Immature natural killer cell (primary cell): ENCODE data around the gene RAP1GAP2. TPM values are rescaled to one million over a fixed set of nuclear protein-coding genes. Genes with fewer than 3 reads are reported as not detected.
"Not testable (repeated sequence)": the region's sequence is repeated elsewhere in the genome, so short reads cannot be mapped to it uniquely, and the experiment has no call there.

Source experiments
- DNase-seq, 3 donors: peaks; one replicate each; pipeline ENCODE4 v3.0.0; 2022; ENCODE audit warnings: mixed read lengths in 1 of 3
- H3K27ac Mint-ChIP-seq, 6 donors: one replicate each; pipeline ENCODE4 v1.8.0; 2020; ENCODE audit warnings: mixed read lengths in 6 of 6, mild to moderate bottlenecking in 5 of 6, inconsistent platforms in 4 of 6, moderate library complexity in 3 of 6
- H3K27me3 Mint-ChIP-seq, 3 donors: one replicate each; pipeline ENCODE4 v1.8.0; 2020 to 2021; ENCODE audit warnings: low read depth in 3 of 3, mild to moderate bottlenecking in 3 of 3, mixed read lengths in 3 of 3, moderate library complexity in 3 of 3, inconsistent platforms in 1 of 3
- H3K36me3 Mint-ChIP-seq, 3 donors: one replicate each; pipeline ENCODE4 v1.8.0; 2020; ENCODE audit warnings: mixed read lengths in 3 of 3, inconsistent platforms in 2 of 3, mild to moderate bottlenecking in 2 of 3
- H3K4me1 Mint-ChIP-seq, 2 donors: one replicate each; pipeline ENCODE4 v1.8.0; 2020; ENCODE audit warnings: inconsistent platforms in 2 of 2, mild to moderate bottlenecking in 2 of 2, mixed read lengths in 2 of 2, moderate library complexity in 1 of 2
- H3K4me3 Mint-ChIP-seq, 5 donors: one replicate each; pipeline ENCODE4 v1.8.0; 2020; ENCODE audit warnings: mild to moderate bottlenecking in 5 of 5, mixed read lengths in 5 of 5, inconsistent platforms in 3 of 5, moderate library complexity in 3 of 5
- H3K9me3 Mint-ChIP-seq, 6 donors: one replicate each; pipeline ENCODE4 v1.8.0; 2020; ENCODE audit warnings: mild to moderate bottlenecking in 6 of 6, mixed read lengths in 6 of 6, inconsistent platforms in 4 of 6, moderate library complexity in 3 of 6
- polyA plus RNA-seq, 3 donors: library from polyadenylated mRNA; unstranded; fragments of 300-500 nt; fragmentation: Illumina TruSeq; gene quantifications; one replicate each; pipeline ENCODE4 v1.2.3, GENCODE V29; 2021

The RAP1GAP2 gene
- polyA plus RNA-seq, 3 donors from 2014 or later, result 2.5 to 28.9 (median 6.4) TPM

DNA sequence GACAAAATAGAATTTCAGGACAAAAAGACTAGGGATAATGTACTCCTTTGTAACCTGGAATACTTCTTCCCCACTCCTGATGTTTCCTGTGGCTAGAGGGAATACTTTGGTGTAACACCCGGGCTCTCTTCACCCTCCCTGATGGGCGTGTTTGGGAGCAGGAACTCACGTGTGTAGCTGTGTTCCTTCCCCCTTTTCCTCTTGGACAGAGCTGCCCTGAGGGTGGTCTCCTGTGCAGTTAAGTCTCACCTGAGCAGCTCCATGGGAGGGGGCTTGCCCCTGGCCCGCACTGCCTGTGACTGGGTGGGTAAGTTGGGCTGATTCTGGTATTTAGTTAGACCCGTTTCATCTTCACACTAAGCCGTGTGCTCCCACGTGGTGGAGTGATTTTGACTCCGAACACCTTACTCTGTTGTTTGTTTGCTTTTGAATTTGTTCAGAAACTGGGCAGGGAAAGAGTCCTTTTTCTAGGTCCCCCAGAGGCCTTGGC lies 179.3 kb downstream of the RAP1GAP2 start:
- DNase-seq, result no peak
- peaks cover 8 to 38% of the 10 kb centered on the region in 2 donors for H3K4me1 Mint-ChIP-seq
- H3K27me3 Mint-ChIP-seq, result peaks cover 3 to 36% (median 13%) of the 10 kb centered on the region in 3 donors
- H3K9me3 Mint-ChIP-seq, result no peaks in the 10 kb centered on the region
- peak overlapping the region in 1 of 6 donors; percentile 31 for H3K27ac Mint-ChIP-seq
- peaks cover 4 to 32% (median 15%) of the 10 kb centered on the region in 3 donors for H3K36me3 Mint-ChIP-seq
- H3K4me3 Mint-ChIP-seq, result no peak overlapping the region

DNA sequence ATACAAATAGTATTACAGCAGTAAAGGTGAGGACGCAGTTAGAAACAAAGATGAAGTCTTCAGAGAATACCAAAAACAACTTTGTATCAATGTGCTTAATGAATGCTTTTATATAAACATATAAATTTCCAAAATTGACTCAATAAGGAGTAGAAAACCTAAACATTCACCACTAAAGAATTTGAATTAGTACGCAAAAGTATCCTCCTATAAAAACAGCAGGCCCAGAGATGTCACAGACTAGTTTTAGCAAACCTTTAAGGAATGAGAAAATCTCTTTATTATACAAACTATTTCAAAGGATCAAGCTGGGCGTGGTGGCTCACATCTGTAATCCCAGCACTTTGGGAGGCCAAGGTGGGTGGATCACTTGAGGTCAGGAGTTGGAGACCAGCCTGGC lies 180.9 kb downstream of the RAP1GAP2 start:
- DNase-seq, result no peak
- Mint-ChIP-seq H3K9me3 (no peaks in the 10 kb centered on the region), H3K4me3 (no peak overlapping the region), H3K27me3 (peaks cover 3 to 39% (median 16%) of the 10 kb centered on the region in 3 donors), H3K36me3 (peaks cover 4 to 39% (median 24%) of the 10 kb centered on the region in 3 donors), H3K27ac (no peak overlapping the region), H3K4me1 (peaks cover 6 to 31% of the 10 kb centered on the region in 2 donors)

DNA sequence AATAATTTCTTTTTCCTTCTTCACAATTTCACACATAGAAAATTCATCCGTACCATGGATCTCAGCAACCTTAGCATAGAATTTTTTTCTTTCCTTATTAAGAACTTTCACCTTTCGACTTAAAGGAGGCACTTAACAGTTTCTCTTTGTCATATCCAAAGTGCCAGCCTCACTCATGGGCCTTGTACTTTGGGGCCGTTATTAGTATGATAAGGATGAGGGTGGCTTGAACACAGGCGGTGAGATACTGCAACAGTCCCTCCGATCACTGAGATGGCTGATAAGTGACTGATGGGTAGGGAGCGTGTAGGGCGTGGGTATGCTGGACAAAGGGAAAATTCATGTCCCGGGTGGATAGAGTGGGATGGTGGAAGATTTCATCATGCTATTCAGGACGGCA lies 181.9 kb downstream of the RAP1GAP2 start:
- Mint-ChIP-seq H3K27ac (peak overlapping the region in 3 of 6 donors; percentile 12 to 82 (median 68)), H3K4me1 (peaks cover 5 to 31% of the 10 kb centered on the region in 2 donors), H3K9me3 (no peaks in the 10 kb centered on the region), H3K4me3 (no peak overlapping the region), H3K27me3 (peaks cover 3 to 37% (median 21%) of the 10 kb centered on the region in 3 donors), H3K36me3 (peaks cover 8 to 42% (median 30%) of the 10 kb centered on the region in 3 donors)
- no peak for DNase-seq

DNA sequence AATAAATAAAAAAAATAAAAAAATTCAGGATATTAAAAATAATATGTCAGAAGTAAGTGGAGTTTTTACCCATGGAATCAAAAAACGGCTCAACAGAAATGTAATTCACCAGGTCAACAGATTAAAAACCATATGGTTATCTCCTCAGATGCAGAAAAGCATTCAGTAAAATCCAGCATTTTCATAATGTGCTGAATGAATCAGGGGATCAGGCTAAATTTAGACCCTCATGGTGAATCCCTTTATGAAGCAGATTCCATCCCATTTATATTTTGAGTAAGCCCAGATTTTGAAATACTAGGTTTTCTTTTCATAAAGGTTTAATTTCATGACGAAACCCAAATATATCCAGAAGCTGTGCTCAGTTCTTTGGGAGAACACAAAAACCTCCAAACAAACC lies 182.8 kb downstream of the RAP1GAP2 start:
- H3K27ac Mint-ChIP-seq, result peak overlapping the region in 1 of 6 donors; percentile 60
- H3K9me3 Mint-ChIP-seq, result no peaks in the 10 kb centered on the region
- H3K36me3 Mint-ChIP-seq, result peaks cover 4 to 45% (median 36%) of the 10 kb centered on the region in 3 donors
- H3K4me3 Mint-ChIP-seq, result no peak overlapping the region
- H3K27me3 Mint-ChIP-seq, result peaks cover 3 to 36% (median 22%) of the 10 kb centered on the region in 3 donors
- H3K4me1 Mint-ChIP-seq, result peaks cover 5 to 25% of the 10 kb centered on the region in 2 donors
- no peak for DNase-seq

DNA sequence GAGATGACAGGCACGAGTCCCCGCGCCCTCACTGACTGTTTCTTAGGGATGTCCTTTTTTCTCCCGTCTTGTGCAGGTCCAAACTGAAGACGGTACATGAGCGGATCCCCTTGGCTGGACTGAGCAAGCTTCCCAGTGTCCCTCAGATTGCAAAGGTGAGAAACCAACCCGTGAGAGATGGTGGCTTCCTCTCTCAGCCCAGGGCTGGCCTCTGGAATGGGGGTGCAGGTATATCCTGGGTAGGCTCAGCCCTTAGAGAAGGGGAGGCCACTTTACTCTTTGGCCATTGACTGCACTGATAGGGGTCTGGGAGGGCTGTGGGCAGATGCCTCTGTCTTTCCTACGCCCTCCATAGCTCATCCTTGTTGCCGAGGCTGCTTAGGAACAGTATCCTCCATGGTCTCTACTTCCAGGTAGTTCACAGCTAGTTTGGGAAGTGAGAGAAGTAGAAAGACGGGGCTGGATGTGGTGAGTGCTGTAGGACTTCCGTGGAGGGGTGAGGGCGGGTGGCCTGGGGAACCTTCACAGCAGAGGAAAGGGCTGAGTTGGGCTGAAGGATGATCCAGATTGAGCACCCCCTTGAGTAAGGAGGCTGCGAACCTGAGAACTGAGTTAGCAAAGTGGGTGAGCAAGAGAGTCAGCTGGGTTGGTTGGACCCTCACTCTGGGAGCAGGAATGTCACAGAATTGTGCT lies 184.1 kb downstream of the RAP1GAP2 start:
- no peaks in the 10 kb centered on the region for H3K9me3 Mint-ChIP-seq
- peaks cover 5 to 25% of the 10 kb centered on the region in 2 donors for H3K4me1 Mint-ChIP-seq
- H3K4me3 Mint-ChIP-seq, result no peak overlapping the region
- no peak for DNase-seq
- peaks cover 3 to 35% (median 22%) of the 10 kb centered on the region in 3 donors for H3K27me3 Mint-ChIP-seq
- peak overlapping the region in 4 of 6 donors; percentile 10 to 62 (median 58) for H3K27ac Mint-ChIP-seq
- peaks cover 4 to 52% (median 39%) of the 10 kb centered on the region in 3 donors for H3K36me3 Mint-ChIP-seq

DNA sequence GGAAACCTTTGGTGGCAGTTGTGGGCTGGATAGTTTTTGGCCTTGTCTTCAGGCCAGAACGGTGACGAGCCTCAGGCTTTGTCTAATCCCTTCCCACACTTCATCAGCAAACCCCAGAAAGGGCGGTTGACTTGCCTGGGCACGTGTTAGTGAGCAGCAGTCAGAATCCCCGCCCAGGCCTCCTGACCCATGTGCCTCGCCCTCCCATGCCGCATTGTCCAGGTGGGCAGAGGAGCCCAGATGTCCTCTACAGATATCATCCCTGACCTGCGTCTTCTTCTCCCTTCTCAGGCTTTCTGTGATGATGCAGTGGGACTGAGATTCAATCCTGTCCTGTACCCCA lies 184.6 kb downstream of the RAP1GAP2 start:
- Mint-ChIP-seq H3K27ac (peak overlapping the region in 3 of 6 donors; percentile 10 to 62 (median 59)), H3K4me1 (peaks cover 5 to 20% of the 10 kb centered on the region in 2 donors), H3K27me3 (peaks cover under 1 to 35% (median 25%) of the 10 kb centered on the region in 3 donors), H3K36me3 (peaks cover 7 to 57% (median 44%) of the 10 kb centered on the region in 3 donors), H3K9me3 (no peaks in the 10 kb centered on the region), H3K4me3 (no peak overlapping the region)
- no peak for DNase-seq

DNA sequence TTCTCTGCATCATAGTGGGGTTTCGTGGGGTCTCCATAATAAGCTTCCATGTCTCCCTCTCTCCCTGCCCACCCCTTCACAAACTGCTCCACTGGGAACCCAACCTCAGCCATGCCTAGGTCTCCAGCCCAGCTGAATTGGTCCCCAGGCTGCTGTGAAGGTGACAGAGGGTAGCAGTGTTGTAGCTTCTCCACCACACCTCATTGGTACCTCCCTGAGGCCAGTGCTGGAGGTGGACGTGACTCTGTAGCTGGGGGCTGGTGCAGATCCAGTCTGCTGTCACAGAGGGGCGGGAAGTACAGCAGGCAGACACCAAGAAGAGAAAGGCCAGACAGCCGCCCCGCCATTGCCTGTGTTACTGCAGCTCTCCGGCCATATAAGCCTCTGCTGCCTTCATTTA lies 185.1 kb downstream of the RAP1GAP2 start:
- Mint-ChIP-seq H3K4me1 (peaks cover 5 to 16% of the 10 kb centered on the region in 2 donors), H3K27me3 (peaks cover 0 to 35% (median 25%) of the 10 kb centered on the region in 3 donors), H3K36me3 (peaks cover 8 to 57% (median 46%) of the 10 kb centered on the region in 3 donors), H3K4me3 (no peak overlapping the region), H3K9me3 (no peaks in the 10 kb centered on the region), H3K27ac (peak overlapping the region in 2 of 6 donors; percentile 39 to 57)
- DNase-seq, result no peak

DNA sequence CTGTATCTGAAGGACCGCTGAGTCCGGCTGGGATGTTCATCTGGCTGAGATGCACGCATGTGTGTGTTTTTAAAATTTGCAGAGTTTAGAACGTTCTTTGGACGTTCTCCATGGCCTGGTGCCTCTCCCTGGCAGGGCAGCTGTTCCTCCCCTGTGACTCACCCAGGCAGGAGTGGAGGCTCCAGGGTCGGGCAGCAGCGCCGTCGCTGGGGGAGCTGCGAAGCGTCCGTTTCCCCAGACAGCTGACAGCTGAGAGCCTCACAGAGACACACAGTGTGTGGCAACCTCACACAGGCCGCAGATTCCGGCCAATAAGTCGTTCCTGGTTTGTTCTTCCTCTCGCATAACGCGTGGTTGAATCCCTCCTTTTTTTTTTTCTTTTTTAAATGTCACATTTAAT lies 186.6 kb downstream of the RAP1GAP2 start:
- H3K27me3 Mint-ChIP-seq, result peaks cover 2 to 36% (median 25%) of the 10 kb centered on the region in 3 donors
- H3K4me3 Mint-ChIP-seq, result no peak overlapping the region
- H3K4me1 Mint-ChIP-seq, result peaks cover 4 to 11% of the 10 kb centered on the region in 2 donors
- peaks cover 9 to 58% (median 51%) of the 10 kb centered on the region in 3 donors for H3K36me3 Mint-ChIP-seq
- H3K9me3 Mint-ChIP-seq, result no peaks in the 10 kb centered on the region
- H3K27ac Mint-ChIP-seq, result no peak overlapping the region
- DNase-seq, result no peak

DNA sequence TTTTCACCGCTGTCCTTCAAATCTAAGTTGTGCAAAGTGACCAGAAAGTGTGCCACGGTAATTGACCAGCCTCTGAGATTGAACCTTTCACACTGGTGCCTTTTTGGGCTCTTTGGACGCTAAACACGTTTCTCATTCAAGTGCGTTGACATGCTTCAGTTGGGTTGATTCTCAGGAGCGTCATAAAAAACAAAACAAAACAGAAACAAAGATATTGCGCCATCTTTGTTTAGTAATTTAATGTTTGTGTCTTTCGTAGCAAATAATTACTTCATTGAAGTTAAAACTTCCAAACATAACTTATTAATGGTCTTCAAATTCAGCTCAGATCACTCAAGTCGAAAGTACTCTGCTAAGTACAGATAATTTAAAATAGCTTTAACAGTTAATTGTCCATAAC lies 187.0 kb downstream of the RAP1GAP2 start:
- H3K36me3 Mint-ChIP-seq, result peaks cover 13 to 57% (median 50%) of the 10 kb centered on the region in 3 donors
- DNase-seq, result no peak
- H3K27ac Mint-ChIP-seq, result peak overlapping the region in 1 of 6 donors; percentile 19
- H3K4me3 Mint-ChIP-seq, result no peak overlapping the region
- H3K9me3 Mint-ChIP-seq, result no peaks in the 10 kb centered on the region
- peaks cover 2 to 36% (median 23%) of the 10 kb centered on the region in 3 donors for H3K27me3 Mint-ChIP-seq
- H3K4me1 Mint-ChIP-seq, result peaks cover 3 to 8% of the 10 kb centered on the region in 2 donors

DNA sequence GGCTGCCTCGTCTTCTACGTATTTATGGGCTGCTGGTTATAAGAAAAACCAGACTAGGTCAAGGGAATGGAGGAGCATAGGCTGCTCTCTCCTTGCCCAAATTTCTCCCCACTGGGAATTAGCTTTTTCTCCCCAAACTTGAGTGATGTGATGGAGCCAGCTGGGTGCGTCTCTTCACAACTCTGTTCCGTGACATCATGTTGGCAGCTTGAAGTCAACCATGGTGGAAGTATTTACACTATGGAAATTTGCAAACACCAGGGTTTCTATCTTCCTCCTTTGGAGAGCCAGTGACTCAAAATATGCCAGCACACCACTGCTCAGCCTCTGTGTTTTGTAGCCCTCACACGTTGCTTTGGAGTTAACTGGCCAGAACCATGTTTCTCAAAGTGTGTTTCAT lies 189.1 kb downstream of the RAP1GAP2 start:
- no peaks in the 10 kb centered on the region for H3K9me3 Mint-ChIP-seq
- DNase-seq, result no peak
- H3K4me3 Mint-ChIP-seq, result no peak overlapping the region
- peak overlapping the region in 3 of 6 donors; percentile 28 to 73 (median 57) for H3K27ac Mint-ChIP-seq
- peaks cover 15 to 65% (median 52%) of the 10 kb centered on the region in 3 donors for H3K36me3 Mint-ChIP-seq
- H3K4me1 Mint-ChIP-seq, result no peaks in the 10 kb centered on the region
- H3K27me3 Mint-ChIP-seq, result peaks cover 4 to 47% (median 16%) of the 10 kb centered on the region in 3 donors

DNA sequence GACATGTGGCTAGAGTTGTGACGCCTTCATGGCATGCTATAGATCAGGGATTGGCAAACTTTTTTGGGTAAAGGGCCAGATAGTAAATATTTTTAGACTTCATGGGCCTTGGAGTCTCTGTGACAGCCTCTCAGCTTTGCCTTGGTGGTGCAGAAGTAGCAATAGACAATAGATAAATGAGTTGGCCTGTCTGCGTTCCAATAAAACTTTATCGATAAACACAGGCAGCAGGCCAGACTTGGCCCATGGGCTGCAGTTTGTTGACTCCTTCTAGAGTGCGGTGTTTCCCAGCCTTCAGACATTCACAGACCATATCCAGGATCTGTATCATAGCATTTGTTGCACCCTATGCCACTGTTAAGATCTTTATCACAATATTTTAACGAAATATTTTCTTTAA lies 190.7 kb downstream of the RAP1GAP2 start:
- Mint-ChIP-seq H3K4me1 (no peaks in the 10 kb centered on the region), H3K36me3 (peaks cover 15 to 60% (median 43%) of the 10 kb centered on the region in 3 donors), H3K4me3 (no peak overlapping the region), H3K27ac (peak overlapping the region in 1 of 6 donors; percentile 38), H3K27me3 (peaks cover 4 to 45% (median 10%) of the 10 kb centered on the region in 3 donors), H3K9me3 (no peaks in the 10 kb centered on the region)
- no peak for DNase-seq

DNA sequence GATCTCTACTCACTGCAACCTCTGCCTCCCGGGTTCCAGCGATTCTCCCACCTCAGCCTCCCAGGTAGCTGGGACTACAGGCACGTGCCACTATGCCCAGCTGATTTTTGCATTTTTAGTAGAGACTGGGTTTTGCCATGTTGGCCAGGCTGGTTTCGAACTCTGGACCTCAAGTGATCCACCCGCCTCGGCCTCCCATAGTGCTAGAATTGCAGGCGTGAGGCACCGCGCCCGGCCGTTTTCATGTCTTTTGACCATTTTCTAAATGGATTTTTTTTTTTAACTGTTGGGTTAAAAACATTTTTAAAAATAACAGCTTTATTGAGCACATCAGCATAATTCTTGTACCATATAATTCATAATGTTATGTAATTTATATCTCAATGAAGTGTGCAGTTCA lies 193.2 kb downstream of the RAP1GAP2 start:
- not testable (repeated sequence) for H3K9me3 Mint-ChIP-seq, H3K4me3 Mint-ChIP-seq, H3K4me1 Mint-ChIP-seq, DNase-seq
- Mint-ChIP-seq H3K27ac (peak overlapping the region in 1 of 6 donors; percentile 22), H3K27me3 (peaks cover 6 to 47% (median 8%) of the 10 kb centered on the region in 3 donors), H3K36me3 (peaks cover 16 to 51% (median 35%) of the 10 kb centered on the region in 3 donors)

DNA sequence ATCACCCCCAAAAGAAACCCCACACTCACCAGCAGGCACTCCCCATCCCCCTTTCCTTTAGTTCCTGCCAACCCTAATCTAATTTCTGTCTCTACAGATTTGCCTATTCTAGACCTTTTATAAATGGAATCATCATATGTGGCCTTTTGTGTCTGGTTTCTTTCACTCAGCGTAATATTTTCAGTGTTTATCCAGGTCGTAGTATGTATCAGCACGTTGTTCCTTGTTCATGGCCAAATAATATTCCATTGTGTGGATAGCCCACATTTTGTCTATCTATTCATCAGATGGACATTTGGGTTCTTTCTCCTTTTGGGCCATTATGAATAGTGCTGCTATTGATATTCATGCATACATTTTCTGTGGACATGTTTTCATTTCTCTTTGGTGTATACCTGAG lies 193.6 kb downstream of the RAP1GAP2 start:
- Mint-ChIP-seq H3K9me3 (no peaks in the 10 kb centered on the region), H3K4me3 (no peak overlapping the region), H3K4me1 (no peaks in the 10 kb centered on the region), H3K27ac (peak overlapping the region in 2 of 6 donors; percentile 14 to 22), H3K27me3 (peaks cover 6 to 44% (median 12%) of the 10 kb centered on the region in 3 donors), H3K36me3 (peaks cover 16 to 51% (median 35%) of the 10 kb centered on the region in 3 donors)
- no peak for DNase-seq

DNA sequence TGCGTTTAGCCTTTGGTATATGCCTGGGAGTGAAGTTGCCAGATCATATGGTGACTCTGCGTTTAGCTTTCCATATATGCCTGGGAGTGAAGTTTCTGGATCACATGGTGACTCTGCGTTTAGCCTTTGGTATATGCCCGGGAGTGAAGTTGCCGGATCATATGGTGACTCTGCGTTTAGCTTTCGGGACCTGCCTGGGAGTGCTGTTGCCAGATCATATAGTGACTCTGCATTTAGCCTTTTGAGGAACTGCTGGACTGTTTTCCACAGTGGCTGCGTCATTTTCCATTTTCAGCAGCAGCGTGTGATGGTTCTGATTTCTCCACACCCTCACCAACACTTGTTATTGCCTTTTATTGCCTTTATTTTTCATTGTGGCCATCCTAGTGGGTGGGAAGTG lies 194.2 kb downstream of the RAP1GAP2 start:
- H3K9me3 Mint-ChIP-seq, result no peaks in the 10 kb centered on the region
- peak overlapping the region in 1 of 5 donors; percentile 16 for H3K4me3 Mint-ChIP-seq
- no peak for DNase-seq
- H3K4me1 Mint-ChIP-seq, result no peaks in the 10 kb centered on the region
- H3K27ac Mint-ChIP-seq, result peak overlapping the region in 2 of 6 donors; percentile 3 to 14
- H3K27me3 Mint-ChIP-seq, result peaks cover 10 to 45% (median 12%) of the 10 kb centered on the region in 3 donors
- H3K36me3 Mint-ChIP-seq, result peaks cover 16 to 50% (median 32%) of the 10 kb centered on the region in 3 donors
